Measurements from ENCODE around the gene KRT3.
"Not testable (repeated sequence)": the region's sequence is repeated elsewhere in the genome, so short reads cannot be mapped to it uniquely, and the experiment has no call there.

KRT3 gene

GRCh38 chr12:52781399-52782082, 14.4 kb downstream of the KRT3 start:
- ATAC-seq, result no peak

DNA sequence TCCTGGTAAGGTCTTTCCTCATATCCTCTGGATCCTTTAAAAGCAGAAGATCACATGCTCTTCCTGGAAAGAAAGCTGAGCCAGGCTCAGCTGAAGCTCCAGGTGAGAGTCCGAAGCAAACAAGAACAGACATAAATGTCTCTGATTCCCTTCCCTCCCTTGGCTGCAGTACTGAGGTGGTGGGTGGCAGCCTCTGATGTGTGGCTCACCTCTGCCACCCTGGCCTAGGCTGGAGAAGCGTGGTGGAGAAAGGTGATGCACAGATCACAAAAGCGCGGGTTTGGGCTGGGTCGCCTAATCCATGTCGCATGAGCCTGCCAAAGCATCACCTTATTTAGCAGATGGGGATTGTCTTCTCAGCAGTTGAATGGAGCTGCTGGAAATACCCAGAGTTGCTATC, 16.0 kb downstream of the KRT3 start:
- no peak for ATAC-seq

GRCh38 chr12:52778833-52779232, 17.1 kb downstream of the KRT3 start:
- ATAC-seq, result no peak

- no peak for ATAC-seq
Observed at GRCh38 chr12:52777566-52777965, 18.4 kb downstream of the KRT3 start.

GRCh38 chr12:52776913-52777395, 19.0 kb downstream of the KRT3 start, which contains the start of gene KRT76:
TSS of gene KRT76 (minus strand) at chr12:52777345. CDS start at chr12:52777291, 54 bp downstream.
- ATAC-seq, result no peak

GRCh38 chr12:52776435-52776834, 19.5 kb downstream of the KRT3 start:
- no peak for ATAC-seq

DNA sequence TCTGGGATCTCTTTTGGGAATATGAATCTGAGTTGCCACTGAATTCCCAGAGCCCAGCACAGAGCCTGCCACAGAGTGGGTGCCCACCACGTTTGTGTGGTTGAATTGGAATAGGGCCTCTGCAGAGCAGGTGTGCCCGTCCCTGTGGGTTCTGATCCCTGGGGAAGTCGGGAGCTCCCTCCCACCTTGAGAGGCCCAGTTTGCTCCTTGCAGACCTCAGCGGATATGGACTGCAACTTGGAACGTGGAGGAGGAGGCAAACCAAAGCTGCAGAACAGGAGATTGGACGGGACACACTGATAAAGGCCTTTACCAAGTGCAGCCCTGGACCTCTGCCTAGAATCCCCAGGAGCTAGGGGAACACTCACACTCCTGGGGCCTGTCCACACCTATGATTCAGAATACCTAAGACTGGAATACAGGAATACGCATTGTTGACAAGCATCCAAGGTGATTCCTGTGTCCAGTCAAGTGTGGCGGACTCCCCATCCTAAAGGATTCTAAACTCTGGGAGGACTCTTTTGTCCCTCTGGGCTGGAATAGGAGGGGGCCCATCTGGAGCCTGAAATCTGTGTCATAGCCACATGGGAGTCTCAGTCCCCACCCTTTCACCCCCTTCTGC, 21.2 kb downstream of the KRT3 start:
- ATAC-seq, result no peak

- no peak for ATAC-seq
Observed at GRCh38 chr12:52772772-52773171, 23.1 kb downstream of the KRT3 start.

- ATAC-seq, result no peak
Observed at GRCh38 chr12:52772188-52772587, 23.7 kb downstream of the KRT3 start.

- ATAC-seq, result no peak
Observed at GRCh38 chr12:52771505-52771904, 24.4 kb downstream of the KRT3 start.

- no peak for ATAC-seq
Observed at GRCh38 chr12:52771088-52771487, 24.8 kb downstream of the KRT3 start.

DNA sequence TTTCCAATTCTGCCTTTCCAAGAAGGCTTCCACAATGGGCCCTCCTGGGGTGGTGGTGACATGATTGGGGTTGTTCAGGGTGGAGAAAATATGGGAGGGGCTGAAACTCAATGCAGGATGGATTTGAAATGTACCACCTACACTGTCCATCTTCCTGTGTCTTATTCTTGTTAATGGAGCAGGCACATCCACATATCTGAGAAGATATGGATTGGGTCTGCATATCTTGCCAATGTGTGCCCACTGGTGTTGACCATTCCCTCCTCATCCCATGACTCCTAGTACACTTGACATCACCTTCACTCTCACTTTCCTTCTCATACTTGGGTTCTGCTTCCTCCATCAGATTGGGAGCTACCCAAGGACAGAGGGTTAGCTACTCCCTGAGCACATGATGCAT, 26.0 kb downstream of the KRT3 start:
- no peak for ATAC-seq

- ATAC-seq, result no peak
Observed at GRCh38 chr12:52769354-52769753, 26.6 kb downstream of the KRT3 start.

GRCh38 chr12:52768479-52769200, 27.3 kb downstream of the KRT3 start:
- no peak for ATAC-seq

DNA sequence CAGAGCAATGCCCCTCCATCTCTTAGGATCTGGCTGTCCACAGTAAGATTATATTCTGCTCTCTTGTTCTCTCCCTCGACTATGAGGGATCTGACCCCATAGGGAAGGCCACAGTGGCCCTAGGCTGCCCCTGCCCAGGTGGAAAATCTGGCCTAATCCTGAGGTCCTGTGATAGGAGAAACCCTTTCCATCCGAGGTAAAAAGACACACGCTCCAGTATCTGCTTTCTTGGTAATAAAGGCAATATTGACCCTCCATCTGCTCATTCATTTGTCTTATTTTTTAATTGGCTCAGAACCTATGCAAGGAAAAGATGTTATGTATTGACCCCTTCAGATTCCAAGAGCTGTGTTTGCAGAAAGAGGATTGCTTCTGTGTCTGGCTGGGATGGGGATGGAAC, 28.5 kb downstream of the KRT3 start:
- ATAC-seq, result no peak

DNA sequence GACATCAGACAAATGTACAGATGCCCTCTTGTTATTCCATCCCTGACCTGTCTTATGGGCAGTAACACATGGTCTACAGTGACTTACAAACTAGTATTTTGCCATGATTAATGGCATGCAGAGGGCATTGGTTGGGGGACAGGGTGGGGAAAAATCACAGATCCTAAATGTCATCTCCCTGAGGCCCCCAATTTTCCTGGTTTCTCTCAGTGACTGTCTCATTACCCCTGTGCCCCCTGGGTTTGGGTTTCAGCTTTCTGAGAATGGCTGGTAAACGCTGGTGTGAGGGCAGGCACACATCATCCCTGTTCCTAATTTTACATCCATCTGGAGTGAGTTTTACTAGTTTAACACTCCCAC, 28.9 kb downstream of the KRT3 start:
- ATAC-seq, result no peak

DNA sequence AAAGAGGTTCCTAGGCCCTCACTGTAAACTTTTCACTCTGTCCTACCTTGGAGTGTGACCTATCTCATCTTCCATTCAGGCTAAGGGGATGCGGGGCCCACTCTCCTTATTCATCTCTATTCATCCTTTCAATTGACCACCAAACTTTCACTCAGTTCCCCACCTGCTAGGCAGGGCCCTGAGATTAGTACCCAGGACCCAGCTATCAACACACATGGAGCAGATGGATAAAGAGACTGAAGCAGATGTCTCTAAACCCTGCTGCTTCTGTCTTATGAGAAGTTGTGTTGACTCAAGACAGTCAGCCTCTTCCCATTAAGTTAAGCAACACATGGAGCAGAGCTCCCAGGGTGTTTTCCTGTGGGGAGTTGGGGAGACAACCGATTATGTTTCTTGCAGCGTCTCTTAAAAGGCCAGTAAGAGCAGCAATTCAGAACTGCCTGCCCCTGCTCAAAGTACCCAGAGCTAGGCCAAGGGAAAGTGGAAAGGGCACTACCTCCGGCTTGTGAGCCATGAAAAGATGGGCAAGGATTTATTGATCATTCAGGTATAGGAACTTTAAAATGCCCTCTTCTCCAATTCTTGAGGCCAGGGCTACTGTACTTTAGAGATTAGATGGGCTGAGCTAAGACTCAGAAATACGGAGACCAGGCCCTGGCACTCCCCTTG, 29.4 kb downstream of the KRT3 start:
- ATAC-seq, result no peak

DNA sequence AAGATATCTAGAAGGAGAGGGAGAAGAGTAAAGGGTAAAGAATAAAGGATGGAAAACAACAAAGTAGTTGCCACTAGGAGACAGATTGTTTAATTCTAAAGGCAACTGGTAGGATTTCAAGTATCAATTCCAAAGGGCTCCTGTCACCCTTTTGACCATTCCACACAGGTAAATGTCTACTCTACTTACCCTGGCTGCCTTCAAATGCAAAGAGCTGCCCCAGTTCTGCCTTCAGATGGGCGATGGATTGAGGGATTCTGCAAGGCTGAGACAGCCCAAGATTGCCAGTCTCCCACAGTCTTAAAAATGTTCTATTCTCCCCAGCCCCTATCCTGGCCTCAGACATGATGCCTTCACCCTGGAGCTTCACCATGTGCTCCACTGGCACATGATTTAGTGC, 30.2 kb downstream of the KRT3 start:
- ATAC-seq, result no peak

DNA sequence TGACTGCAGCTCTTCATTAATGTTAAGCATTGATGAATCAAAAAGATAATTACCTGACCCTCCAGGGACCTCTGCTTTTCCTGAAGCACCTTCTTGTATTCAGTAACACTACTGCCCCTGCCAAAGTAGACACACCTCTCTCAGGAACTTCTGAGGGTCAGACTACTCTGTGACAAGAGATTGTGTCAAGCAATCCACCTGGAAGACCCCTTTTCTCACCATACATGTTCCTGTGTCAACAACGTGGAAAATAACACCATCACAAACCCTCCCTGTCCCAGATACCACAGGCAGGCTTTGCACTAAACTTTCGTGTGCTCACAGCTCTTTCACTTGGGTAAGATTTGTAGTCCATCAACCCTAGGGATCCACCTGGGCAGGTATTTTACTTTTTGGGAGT, 31.9 kb downstream of the KRT3 start:
- ATAC-seq, result no peak

GRCh38 chr12:52763036-52763659, 32.8 kb downstream of the KRT3 start:
- no peak for ATAC-seq

DNA sequence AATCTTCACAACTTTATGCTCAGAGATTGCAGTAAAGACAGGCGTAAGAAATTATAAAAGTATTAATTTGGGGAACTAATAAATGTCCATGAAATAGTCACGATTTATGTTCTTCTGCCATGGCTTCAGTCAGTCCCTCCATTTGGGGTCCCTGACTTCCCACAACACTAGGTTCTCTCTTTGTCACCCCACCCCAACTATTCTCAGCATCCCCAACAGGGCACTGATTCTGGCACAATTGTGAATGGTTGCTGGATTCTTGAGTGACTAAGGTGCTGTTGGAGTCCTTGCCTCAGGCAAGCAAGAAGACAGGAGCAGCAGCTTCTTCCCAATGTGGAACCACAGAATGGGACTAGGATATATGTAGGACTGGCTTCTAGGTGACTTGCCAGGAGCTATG, 34.1 kb downstream of the KRT3 start:
- no peak for ATAC-seq

DNA sequence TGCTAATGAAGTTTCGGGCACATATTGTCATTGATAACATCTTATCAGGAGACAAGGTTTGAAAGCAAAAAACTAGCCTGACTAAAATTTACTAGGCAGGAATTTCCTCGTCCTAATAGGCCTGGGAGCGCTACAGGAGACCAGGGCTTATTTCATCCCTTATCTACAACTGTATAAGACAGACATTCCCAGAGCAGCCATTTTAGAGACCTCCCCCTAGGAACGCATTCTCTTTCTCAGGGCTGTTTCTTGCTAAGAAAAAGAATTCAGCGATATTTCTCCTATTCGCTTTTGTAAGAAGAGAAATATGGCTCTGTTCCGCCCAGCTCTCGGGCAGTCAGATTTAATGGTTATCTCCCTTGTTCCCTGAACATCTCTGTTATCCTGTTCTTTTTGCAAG, 34.7 kb downstream of the KRT3 start:
- ATAC-seq, result not testable (repeated sequence)

DNA sequence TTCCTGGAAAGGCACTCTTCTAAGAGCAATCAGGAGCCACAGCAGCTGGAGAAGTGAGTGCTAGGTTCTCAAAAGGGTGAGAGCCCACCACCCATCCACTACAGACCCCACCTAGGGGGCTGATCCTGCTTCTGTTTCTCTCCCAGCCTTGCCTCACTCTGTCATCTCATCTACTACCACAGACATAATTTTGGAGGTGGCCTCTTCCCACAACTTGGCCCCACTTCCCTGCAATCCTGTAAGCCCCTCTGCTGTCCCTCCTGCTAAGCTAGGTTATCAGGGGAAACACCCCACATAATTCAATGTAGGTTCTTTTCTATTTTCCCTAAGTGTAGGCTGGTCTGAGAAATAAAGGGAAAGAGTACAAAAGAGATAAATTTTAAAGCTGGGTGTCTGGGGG, 35.3 kb downstream of the KRT3 start:
- no peak for ATAC-seq

All from activated CD4-positive, CD25-positive, alpha-beta regulatory T cell treated with anti-CD3 and anti-CD28 coated beads, Interleukin-2, amount 50 U/mL, for 24 hours (primary cell).